Adrenal gland (tissue), 12 donors: ENCODE results near the gene SSC4D. TPM values are rescaled to one million over a fixed set of nuclear protein-coding genes. Genes with fewer than 3 reads are reported as not detected.

ENCODE experiments used
- DNase-seq, 7 donors: peaks; one replicate each; pipeline ENCODE4 v3.0.0-alpha.2; 2019 to 2020
- H3K27ac ChIP-seq, 5 donors: fragments of 200-600 bp; sonication (generic) in 4 of 5; 1 replicate in 3 of 5; 2 replicates in 2 of 5; pipeline versions ENCODE4 v1.5.1 to v1.8.0; 2016 to 2020; ENCODE audit warnings: mild to moderate bottlenecking in 1 of 5
- H3K27me3 ChIP-seq: fragments of 200-600 bp; 2 replicates; pipeline ENCODE4 v1.8.0; 2021
- H3K36me3 ChIP-seq, 2 donors: fragments of 200-600 bp; replicated peaks in 1 of 2; 1 replicate in 1 of 2; 2 replicates in 1 of 2; pipeline versions ENCODE4 v1.5.1 to v1.8.0; 2018 to 2022
- H3K4me1 ChIP-seq, 2 donors: fragments of 200-600 bp; replicated peaks in 1 of 2; 1 replicate in 1 of 2; 2 replicates in 1 of 2; pipeline versions ENCODE4 v1.5.1 to v1.8.0; 2018 to 2021
- H3K4me3 ChIP-seq, 4 donors: fragments of 200-600 bp; sonication (generic) in 3 of 4; one replicate each; pipeline ENCODE4 v1.5.1; 2016 to 2018
- H3K9me3 ChIP-seq, 3 donors: fragments of 200-600 bp; sonication (generic) in 1 of 3; replicated peaks in 1 of 3; 1 replicate in 2 of 3; 2 replicates in 1 of 3; pipeline versions ENCODE4 v1.5.1 to v1.8.0; 2016 to 2021
- CTCF ChIP-seq, 6 experiments: fragments of 450-650 bp in 4 of 6; fragments of 200-600 bp in 2 of 6; sonication (generic) in 1 of 6; IDR thresholded peaks; 1 replicate in 5 of 6; 2 replicates in 1 of 6; pipeline versions ENCODE4 v1.5.1 to v1.8.0; 2016 to 2021; ENCODE audit warnings: antibody characterized with exemption in 6 of 6, mild to moderate bottlenecking in 2 of 6, moderate library complexity in 1 of 6
- POLR2A ChIP-seq, 2 donors: fragments of 450-650 bp; IDR thresholded peaks; one replicate each; pipeline ENCODE4 v1.6.1; 2017; ENCODE audit warnings: antibody characterized with exemption in 2 of 2, mild to moderate bottlenecking in 2 of 2, moderate library complexity in 1 of 2
- WGBS, 4 donors: extraction: QIAGEN DNeasy Blood & Tissue Kit in 2 of 4; methylation state at CpG; one replicate each; pipeline versions ENCODE4 v1.1.5 to v1.1.7; 2013 to 2017; 5-methylcytosine and 5-hydroxymethylcytosine counted together
- intact Hi-C, 2 donors: fragments of 100-400 bp; cut with DNase I; formaldehyde crosslinking; loops; one replicate each; pipeline versions ENCODE4 v1.14.1 to v1.15.0; 2022 to 2023
- polyA plus RNA-seq, 3 donors: library from polyadenylated mRNA; stranded (reverse); fragments of 200-250 nt in 2 of 3; fragments of 350-450 nt in 1 of 3; fragmentation: Illumina TruSeq in 1 of 3; extraction: RNeasy Lipid Tissue Mini Kit (QIAGEN cat#74804) in 1 of 3; gene quantifications; one replicate each; pipeline ENCODE4 v1.2.3, GENCODE V29; 2013 to 2014
- total RNA-seq, 9 donors: library from RNA; depleted of rRNA in 4 of 9; stranded (reverse); fragments of >200 nt in 4 of 9; fragments of 120-200 nt in 1 of 9; fragmentation: NEBNext Ultra II Directional in 1 of 9; extraction: Animal tissue kit (Norgen Biotek cat#: 25700) in 1 of 9; gene quantifications; one replicate each; pipeline versions ENCODE4 v1.1.0 to v1.2.4, GENCODE V29; 2013 to 2023
- donor health status: healthy with polysubstance abuse.
- donor health status: Bipolar disorder and iron deficiency.
- donor health status: DM: yes; HTN: yes; CAD: no.
- donor health status: DM: no; HTN: no; CAD: no.
- donor health status: DM: no; HTN: no; CAD: no.
- donor health status: DM: yes; HTN: yes; CAD: no.

The SSC4D gene
- total and polyA plus RNA-seq, 12 donors = 0.60 to 10.7 (median 2.0) TPM

DNA sequence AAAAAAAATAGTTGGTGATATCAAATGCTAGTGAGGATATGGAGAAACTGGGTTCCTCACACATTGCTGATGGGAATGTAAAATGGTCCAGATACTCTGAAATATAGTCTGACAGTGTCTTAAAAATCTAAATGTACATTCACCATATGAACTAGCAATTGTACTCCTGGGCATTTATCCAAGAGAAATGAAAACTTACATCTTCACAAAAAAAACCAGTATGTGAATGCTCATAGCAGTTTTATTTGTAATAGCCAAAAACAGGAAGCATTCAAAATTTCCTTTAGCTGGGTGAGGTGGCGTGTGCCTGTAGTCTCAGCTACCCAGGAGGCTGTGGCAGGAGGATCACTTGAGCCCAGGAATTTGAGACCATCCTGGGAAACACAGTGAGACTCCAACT lies 2.1 kb upstream of the SSC4D start:
- Histone ChIP-seq H3K27me3 (no peaks in the 10 kb centered on the region), H3K4me1 (no peaks in the 10 kb centered on the region), H3K9me3 (no peaks in the 10 kb centered on the region), H3K4me3 (no peak overlapping the region), H3K36me3 (no peaks in the 10 kb centered on the region), H3K27ac (no peak overlapping the region)
- WGBS, 4 donors = 75 to 86% (median 81%) methylated on average over 1 of the region's 1 CpG
- intact Hi-C loops = no loop called here
- DNase-seq = no peak
- TF ChIP-seq POLR2A (IDR thresholded peaks at IDR 0.05) (no peak), CTCF (IDR thresholded peaks at IDR 0.05) (no peak)

DNA sequence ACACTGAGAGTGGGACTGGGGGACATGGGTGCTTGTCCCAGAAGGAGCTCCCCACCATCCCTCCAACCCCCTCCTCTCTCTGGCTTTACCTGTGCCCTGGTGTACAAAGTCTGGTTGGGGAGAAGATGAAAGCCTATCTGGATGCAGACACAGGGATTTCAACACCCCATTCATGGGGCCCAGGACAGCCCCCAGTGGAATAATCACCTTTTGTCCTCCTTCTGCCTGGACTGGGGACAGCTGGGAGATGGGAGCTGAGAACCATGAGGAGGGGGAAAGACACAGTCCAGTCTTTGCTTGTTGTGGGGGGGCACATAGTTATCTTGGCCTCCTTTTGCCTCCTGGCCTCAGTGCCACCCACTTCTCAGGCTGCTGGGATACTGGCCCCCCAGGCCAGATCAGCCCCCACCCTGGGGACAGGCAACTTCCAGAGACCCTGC lies 1.4 kb downstream of the SSC4D start:
- intact Hi-C loops = no loop called here
- no peak for DNase-seq
- Histone ChIP-seq H3K36me3 (no peaks in the 10 kb centered on the region), H3K9me3 (no peaks in the 10 kb centered on the region), H3K4me3 (no peak overlapping the region), H3K27me3 (no peaks in the 10 kb centered on the region), H3K27ac (no peak overlapping the region), H3K4me1 (no peaks in the 10 kb centered on the region)
- TF ChIP-seq CTCF (IDR thresholded peaks at IDR 0.05) (no peak), POLR2A (IDR thresholded peaks at IDR 0.05) (no peak)

- WGBS, 4 donors = 77 to 95% (median 81%) methylated on average over 4 of the region's 4 CpGs
- Histone ChIP-seq H3K4me1 (no peaks in the 10 kb centered on the region), H3K4me3 (no peak overlapping the region), H3K9me3 (no peaks in the 10 kb centered on the region), H3K27ac (no peak overlapping the region), H3K36me3 (no peaks in the 10 kb centered on the region), H3K27me3 (no peaks in the 10 kb centered on the region)
- no peak for TF ChIP-seq POLR2A (IDR thresholded peaks at IDR 0.05)
- no peak for TF ChIP-seq CTCF (IDR thresholded peaks at IDR 0.05)
- no peak for DNase-seq
- intact Hi-C loops = no loop called here
Observed at GRCh38 chr7:76407718-76408117, 1.8 kb downstream of the SSC4D start.

DNA sequence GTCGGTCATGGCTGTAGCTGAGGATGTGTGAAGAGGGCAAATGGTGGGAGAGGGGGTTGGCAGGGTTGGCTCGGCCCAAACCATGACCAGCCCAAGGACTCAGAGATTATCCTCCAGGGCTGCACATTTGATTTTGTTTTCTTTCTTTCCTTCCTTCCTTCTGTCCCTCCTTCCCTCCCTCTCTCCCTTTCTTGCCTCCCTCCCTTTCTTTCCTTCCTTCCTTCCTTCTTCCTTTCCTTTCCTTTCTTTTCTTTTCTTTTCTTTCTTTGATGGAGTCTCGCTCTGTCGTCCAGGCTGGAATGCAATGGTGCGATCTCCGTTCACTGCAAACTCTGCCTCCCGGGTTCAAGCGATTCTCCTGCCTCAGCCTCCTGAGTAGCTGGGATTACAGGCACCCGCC lies 3.8 kb downstream of the SSC4D start:
- Histone ChIP-seq H3K4me1 (no peaks in the 10 kb centered on the region), H3K36me3 (no peaks in the 10 kb centered on the region), H3K27ac (no peak overlapping the region), H3K4me3 (no peak overlapping the region), H3K27me3 (no peaks in the 10 kb centered on the region), H3K9me3 (no peaks in the 10 kb centered on the region)
- TF ChIP-seq CTCF (IDR thresholded peaks at IDR 0.05) (no peak), POLR2A (IDR thresholded peaks at IDR 0.05) (no peak)
- intact Hi-C loops = no loop called here
- DNase-seq = no peak
- WGBS, 4 donors = 78 to 90% (median 89%) methylated on average over 9 of the region's 9 CpGs
